ENCODE results near the gene UBQLNL.
A peak's percentile ranks its signal among the peaks of the same experiment; 100 is the strongest.

UBQLNL gene

GRCh38 chr11:5507933-5508305, 8.6 kb downstream of the UBQLNL start:
- DNase-seq (ENCODE audit: low spot score): no peak

- DNase-seq (ENCODE audit: low spot score): no peak
Measured at GRCh38 chr11:5507177-5507932, 9.1 kb downstream of the UBQLNL start.

- no peak for DNase-seq (ENCODE audit: low spot score)
Measured at GRCh38 chr11:5505363-5506048, 11.0 kb downstream of the UBQLNL start.

- no peak for DNase-seq (ENCODE audit: low spot score)
Measured at GRCh38 chr11:5504403-5504921, 12.0 kb downstream of the UBQLNL start.

GRCh38 chr11:5500393-5500801, 16.1 kb downstream of the UBQLNL start:
- DNase-seq (ENCODE audit: low spot score): no peak

GRCh38 chr11:5499671-5500070, 16.8 kb downstream of the UBQLNL start:
- DNase-seq (ENCODE audit: low spot score): no peak

DNA sequence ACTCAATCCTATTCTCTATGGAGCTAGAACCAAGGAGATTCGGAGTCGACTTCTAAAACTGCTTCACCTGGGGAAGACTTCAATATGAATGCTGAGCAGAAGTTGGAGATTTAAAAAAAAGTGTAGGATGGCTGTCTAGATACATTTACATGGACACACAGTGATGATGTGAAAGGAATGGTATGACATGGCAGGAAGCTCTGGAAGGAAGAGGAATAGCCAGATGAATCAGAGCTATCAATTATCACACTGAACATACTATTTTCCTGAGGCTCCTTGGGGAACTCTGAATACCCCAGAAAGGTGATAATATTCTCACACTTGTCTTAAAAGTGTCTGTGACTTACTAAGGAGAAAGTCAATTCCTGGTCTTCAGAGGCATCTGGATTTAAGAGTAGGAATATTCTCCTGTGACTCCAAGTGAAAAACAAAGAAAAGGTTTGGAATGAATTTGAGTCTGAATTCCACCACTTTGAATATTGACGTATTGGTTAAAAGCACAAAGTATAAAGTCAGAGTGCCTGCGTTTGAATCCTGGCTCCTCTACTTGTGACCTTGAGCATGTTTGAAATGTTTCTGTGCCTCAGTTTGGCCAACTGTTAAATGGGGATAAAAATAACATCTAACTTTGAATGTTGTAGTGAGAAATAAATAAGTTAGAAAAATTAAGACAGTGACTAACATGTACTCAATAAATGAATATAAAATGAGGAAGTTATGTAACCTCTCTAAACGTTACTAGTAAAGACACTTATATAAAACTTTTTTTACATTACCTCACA, 26.7 kb downstream of the UBQLNL start:
- DNase-seq (ENCODE audit: low spot score): peak; percentile 44

GRCh38 chr11:5488798-5489399, 27.6 kb downstream of the UBQLNL start:
- DNase-seq (ENCODE audit: low spot score): no peak

DNA sequence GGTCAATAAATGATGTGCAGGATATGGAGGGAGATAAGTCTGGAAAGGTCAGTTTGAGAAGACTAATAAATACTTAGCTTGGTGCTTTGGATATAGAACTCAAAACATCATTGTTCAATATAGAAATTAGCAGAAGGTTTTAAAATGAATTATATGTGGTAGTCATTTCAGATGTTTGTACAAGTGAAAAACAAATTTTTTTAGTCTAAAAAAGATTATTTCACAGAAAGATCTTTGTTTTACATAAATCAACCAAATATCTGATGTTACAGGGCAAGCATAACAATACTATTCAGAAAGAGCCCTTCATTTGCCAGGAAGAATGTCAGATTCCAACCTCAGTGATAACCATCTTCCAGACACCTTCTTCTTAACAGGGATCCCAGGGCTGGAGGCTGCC, 28.1 kb downstream of the UBQLNL start, which contains the start of gene OR52D1:
Gene OR52D1, plus strand, starts transcription at position 301 of the 400 bp plus-strand sequence. Its CDS starts 22 bp downstream, at position 323.
- DNase-seq (ENCODE audit: low spot score): no peak

GRCh38 chr11:5486421-5486820, 30.1 kb downstream of the UBQLNL start:
- no peak for DNase-seq (ENCODE audit: low spot score)

DNA sequence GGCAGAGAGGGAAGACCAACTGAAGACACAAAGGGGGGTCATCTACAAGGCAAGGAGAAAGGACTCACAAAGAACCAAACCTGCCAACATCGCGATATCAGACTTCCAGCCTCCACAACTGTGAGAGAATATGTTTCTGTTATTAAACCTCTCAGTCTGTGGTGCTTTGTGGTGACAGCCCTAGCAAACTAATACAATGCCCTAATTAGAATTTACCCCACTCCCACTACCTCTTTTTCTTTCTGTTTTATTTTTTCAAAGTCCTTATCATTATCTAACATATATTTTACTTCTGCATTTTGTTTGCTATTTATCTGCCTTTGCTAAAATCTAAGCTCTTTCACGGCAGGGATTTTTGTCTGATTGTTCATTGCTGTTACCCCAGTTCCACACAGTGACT, 30.5 kb downstream of the UBQLNL start:
- DNase-seq (ENCODE audit: low spot score): no peak

GRCh38 chr11:5476186-5476819, 40.2 kb downstream of the UBQLNL start:
- DNase-seq (ENCODE audit: low spot score): peak; percentile 61

- no peak for DNase-seq (ENCODE audit: low spot score)
Measured at GRCh38 chr11:5473921-5474320, 42.6 kb downstream of the UBQLNL start.

- DNase-seq (ENCODE audit: low spot score): no peak
Measured at GRCh38 chr11:5467527-5467926, 49.0 kb downstream of the UBQLNL start.
